ENCODE data around the gene SEMA5B.

The SEMA5B gene

DNA sequence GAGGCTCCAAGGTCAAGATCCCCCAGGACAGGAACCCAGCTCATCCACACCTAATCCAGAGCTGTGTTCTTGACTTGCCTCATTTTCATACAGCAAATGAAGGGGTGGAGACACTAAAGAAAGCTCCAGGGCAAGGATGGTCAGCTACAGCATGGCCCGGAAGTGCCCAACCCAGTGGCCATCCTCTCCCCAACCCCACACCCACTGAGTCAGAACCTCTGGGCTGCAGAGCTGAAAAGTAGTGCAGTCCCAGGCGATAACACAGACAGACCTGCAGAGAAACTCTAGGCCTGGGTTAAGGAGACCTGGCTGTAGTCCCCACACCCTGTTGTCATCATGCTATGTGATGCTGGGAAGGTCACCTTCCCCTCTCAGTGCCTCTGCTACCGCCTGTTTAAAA lies 85.3 kb downstream of the SEMA5B start:
- Histone ChIP-seq H3K4me3 (ENCODE audit: low read depth in 1 of 2, low read length in 2 of 2) (no peak overlapping the region), H3K9me3 (ENCODE audit: control insufficient read depth in 1 of 2, low read length in 2 of 2) (no peaks in the 10 kb centered on the region), H3K9ac (ENCODE audit: low read depth in 1 of 2, low read length in 2 of 2) (no peak overlapping the region), H3K4me1 (ENCODE audit: control insufficient read depth in 1 of 2, insufficient read depth in 2 of 2, low read length in 2 of 2) (no peaks in the 10 kb centered on the region), H3K36me3 (ENCODE audit: control insufficient read depth in 1 of 2, insufficient read depth in 2 of 2, low read length in 2 of 2) (no peaks in the 10 kb centered on the region), H3K27ac (ENCODE audit: low read depth, low read length) (no peak overlapping the region), H3K27me3 (ENCODE audit: control insufficient read depth in 1 of 2, insufficient read depth in 2 of 2, low read length in 2 of 2) (no peaks in the 10 kb centered on the region)

DNA sequence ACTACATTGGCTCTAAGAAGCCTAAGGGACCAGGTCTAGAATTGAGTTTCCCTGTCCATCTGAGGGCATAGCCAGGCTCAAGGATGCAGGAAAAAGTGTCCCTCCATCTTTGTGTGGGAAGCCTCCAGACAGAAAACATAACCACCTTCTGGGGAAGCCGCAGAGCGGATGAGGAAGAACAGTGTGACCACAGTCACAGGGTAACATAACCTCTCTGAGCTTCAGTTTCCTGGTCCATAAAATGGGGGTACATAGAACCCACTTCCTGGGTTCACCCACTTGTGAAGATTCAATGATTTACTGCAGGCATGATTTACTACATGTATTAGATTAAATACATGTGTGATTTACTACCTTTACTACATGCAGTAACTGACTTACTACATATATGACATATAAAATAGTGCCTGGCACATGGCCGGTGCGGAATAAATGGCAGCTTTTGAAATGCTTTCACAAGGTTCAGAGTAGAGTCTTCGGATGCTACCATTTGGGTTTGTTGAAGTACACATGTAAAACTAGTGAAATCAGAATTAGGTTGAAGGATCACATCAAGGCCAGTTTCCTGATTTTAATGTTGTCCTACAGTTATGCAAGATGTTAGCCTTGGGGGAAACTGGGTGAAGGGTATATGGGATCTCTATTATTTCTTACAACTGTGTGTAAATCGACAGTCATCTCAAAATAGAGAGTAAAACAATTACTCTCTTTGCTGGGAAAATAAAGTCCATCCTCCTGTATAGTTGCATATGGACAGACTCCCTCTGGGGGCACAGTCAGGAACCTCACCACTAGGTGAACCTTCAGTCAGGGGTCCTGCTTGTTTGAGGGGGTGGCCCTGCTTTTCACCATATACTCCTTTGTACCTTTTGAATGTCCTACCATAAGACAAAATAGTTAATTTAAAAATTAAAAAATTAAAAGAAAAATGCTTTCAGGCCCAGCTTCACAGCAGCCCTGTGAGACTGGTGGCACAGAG lies 86.0 kb downstream of the SEMA5B start:
- no peak overlapping the region for H3K27ac ChIP-seq (ENCODE audit: low read depth, low read length)
- no peaks in the 10 kb centered on the region for H3K9me3 ChIP-seq (ENCODE audit: control insufficient read depth in 1 of 2, low read length in 2 of 2)
- no peak overlapping the region for H3K9ac ChIP-seq (ENCODE audit: low read depth in 1 of 2, low read length in 2 of 2)
- no peaks in the 10 kb centered on the region for H3K36me3 ChIP-seq (ENCODE audit: control insufficient read depth in 1 of 2, insufficient read depth in 2 of 2, low read length in 2 of 2)
- H3K4me1 ChIP-seq (ENCODE audit: control insufficient read depth in 1 of 2, insufficient read depth in 2 of 2, low read length in 2 of 2): no peaks in the 10 kb centered on the region
- no peaks in the 10 kb centered on the region for H3K27me3 ChIP-seq (ENCODE audit: control insufficient read depth in 1 of 2, insufficient read depth in 2 of 2, low read length in 2 of 2)
- no peak overlapping the region for H3K4me3 ChIP-seq (ENCODE audit: low read depth in 1 of 2, low read length in 2 of 2)

DNA sequence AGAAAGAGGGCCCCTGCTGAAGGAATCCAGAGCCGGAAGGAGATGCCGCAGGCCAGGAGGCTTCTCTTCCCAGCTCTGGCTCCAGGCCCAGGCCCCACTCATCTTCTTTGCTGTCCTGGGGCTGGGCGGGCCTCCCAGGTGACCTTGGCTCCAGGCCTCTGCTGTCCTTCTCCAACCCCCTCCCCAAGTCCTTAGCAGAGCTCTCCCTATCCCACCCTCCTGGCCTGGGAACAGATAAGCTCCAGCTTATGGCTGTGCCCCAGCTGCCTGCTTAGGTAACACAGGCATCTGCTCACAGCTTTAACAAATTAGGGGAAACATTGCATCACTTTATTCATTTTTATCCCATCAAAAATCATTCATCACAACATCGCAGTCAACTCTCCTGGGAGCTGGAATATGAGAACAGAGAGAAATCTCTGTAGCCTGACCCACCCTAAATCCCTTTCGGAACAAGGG lies 86.9 kb downstream of the SEMA5B start:
- H3K9ac ChIP-seq (ENCODE audit: low read depth in 1 of 2, low read length in 2 of 2): no peak overlapping the region
- H3K9me3 ChIP-seq (ENCODE audit: control insufficient read depth in 1 of 2, low read length in 2 of 2): no peaks in the 10 kb centered on the region
- H3K27ac ChIP-seq (ENCODE audit: low read depth, low read length): no peak overlapping the region
- no peaks in the 10 kb centered on the region for H3K36me3 ChIP-seq (ENCODE audit: control insufficient read depth in 1 of 2, insufficient read depth in 2 of 2, low read length in 2 of 2)
- no peaks in the 10 kb centered on the region for H3K27me3 ChIP-seq (ENCODE audit: control insufficient read depth in 1 of 2, insufficient read depth in 2 of 2, low read length in 2 of 2)
- no peak overlapping the region for H3K4me3 ChIP-seq (ENCODE audit: low read depth in 1 of 2, low read length in 2 of 2)
- no peaks in the 10 kb centered on the region for H3K4me1 ChIP-seq (ENCODE audit: control insufficient read depth in 1 of 2, insufficient read depth in 2 of 2, low read length in 2 of 2)

DNA sequence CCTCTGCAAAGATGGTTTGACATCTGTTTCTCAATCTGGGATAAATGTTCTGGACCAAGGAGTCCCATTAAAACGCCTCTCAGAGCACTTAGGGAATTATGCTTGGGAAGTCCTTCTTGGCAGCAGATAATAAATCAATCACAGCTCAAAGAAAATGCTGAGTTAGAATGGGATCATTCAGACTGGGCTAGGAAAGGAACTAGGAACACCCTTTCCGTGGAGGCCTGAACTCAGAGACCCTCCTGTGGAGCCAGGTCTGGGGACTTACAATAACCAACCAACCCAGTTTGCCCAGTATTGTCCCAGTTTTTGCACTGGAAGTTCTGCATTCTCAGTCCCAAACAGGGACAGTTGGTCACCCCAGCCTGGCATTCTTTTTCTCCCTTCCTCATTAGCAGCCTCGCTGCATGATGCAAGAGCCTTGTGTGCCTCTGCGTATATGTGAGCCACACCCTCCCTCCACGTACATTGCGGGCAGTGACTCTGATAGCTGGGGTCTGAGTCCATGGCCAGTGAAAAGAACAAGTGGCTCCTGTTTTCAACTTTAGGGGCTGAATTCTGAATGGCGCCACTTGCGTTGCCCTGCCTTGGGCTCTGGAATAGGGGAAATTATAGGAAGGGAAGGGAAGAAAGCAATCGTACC lies 88.7 kb downstream of the SEMA5B start:
- no peak overlapping the region for H3K9ac ChIP-seq (ENCODE audit: low read depth in 1 of 2, low read length in 2 of 2)
- H3K27ac ChIP-seq (ENCODE audit: low read depth, low read length): no peak overlapping the region
- no peaks in the 10 kb centered on the region for H3K9me3 ChIP-seq (ENCODE audit: control insufficient read depth in 1 of 2, low read length in 2 of 2)
- no peaks in the 10 kb centered on the region for H3K27me3 ChIP-seq (ENCODE audit: control insufficient read depth in 1 of 2, insufficient read depth in 2 of 2, low read length in 2 of 2)
- H3K4me1 ChIP-seq (ENCODE audit: control insufficient read depth in 1 of 2, insufficient read depth in 2 of 2, low read length in 2 of 2): no peaks in the 10 kb centered on the region
- H3K36me3 ChIP-seq (ENCODE audit: control insufficient read depth in 1 of 2, insufficient read depth in 2 of 2, low read length in 2 of 2): no peaks in the 10 kb centered on the region
- H3K4me3 ChIP-seq (ENCODE audit: low read depth in 1 of 2, low read length in 2 of 2): no peak overlapping the region

DNA sequence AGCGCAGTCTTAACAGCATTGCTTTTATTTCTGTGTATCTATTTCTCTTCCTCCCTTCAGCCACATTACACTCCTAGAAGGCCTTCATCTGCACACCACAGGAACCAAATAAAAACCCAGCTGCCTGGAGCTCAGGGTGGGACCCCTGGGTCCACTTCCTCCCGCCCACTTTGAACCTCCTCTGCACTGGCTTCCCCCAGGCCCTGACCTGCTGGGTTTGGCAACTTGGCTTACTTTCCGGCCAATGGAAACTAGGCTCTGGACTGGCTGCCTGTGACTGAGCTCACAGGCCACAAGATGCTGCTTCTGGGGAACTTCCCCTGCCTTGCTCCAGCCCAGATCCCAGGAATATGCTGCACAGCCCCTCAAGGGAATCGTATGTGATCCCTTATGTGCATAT lies 89.8 kb downstream of the SEMA5B start:
- Histone ChIP-seq H3K4me3 (ENCODE audit: low read depth in 1 of 2, low read length in 2 of 2) (no peak overlapping the region), H3K9me3 (ENCODE audit: control insufficient read depth in 1 of 2, low read length in 2 of 2) (no peaks in the 10 kb centered on the region), H3K27me3 (ENCODE audit: control insufficient read depth in 1 of 2, insufficient read depth in 2 of 2, low read length in 2 of 2) (no peaks in the 10 kb centered on the region), H3K9ac (ENCODE audit: low read depth in 1 of 2, low read length in 2 of 2) (no peak overlapping the region), H3K4me1 (ENCODE audit: control insufficient read depth in 1 of 2, insufficient read depth in 2 of 2, low read length in 2 of 2) (no peaks in the 10 kb centered on the region), H3K27ac (ENCODE audit: low read depth, low read length) (no peak overlapping the region), H3K36me3 (ENCODE audit: control insufficient read depth in 1 of 2, insufficient read depth in 2 of 2, low read length in 2 of 2) (no peaks in the 10 kb centered on the region)

DNA sequence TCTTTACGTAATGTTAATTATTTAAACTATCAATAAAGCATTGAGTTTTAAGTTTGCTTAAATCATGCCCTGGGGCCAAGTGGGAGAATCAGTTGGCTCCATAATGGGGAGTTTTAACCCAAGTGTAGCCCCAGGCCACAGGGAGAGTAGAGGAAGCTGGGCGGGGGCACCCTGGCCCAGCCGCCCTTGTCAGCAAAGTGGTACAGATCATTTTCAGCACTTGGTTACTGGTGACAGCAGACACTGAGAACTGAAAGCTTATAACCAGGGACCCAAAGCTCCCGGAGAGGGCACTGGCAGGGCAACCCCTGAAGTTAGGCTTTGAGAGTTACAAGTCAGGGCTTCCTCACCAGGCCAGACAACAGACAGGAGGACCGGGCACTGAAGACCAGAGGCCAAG lies 90.6 kb downstream of the SEMA5B start:
- Histone ChIP-seq H3K36me3 (ENCODE audit: control insufficient read depth in 1 of 2, insufficient read depth in 2 of 2, low read length in 2 of 2) (no peaks in the 10 kb centered on the region), H3K9ac (ENCODE audit: low read depth in 1 of 2, low read length in 2 of 2) (no peak overlapping the region), H3K9me3 (ENCODE audit: control insufficient read depth in 1 of 2, low read length in 2 of 2) (no peaks in the 10 kb centered on the region), H3K4me1 (ENCODE audit: control insufficient read depth in 1 of 2, insufficient read depth in 2 of 2, low read length in 2 of 2) (no peaks in the 10 kb centered on the region), H3K4me3 (ENCODE audit: low read depth in 1 of 2, low read length in 2 of 2) (no peak overlapping the region), H3K27me3 (ENCODE audit: control insufficient read depth in 1 of 2, insufficient read depth in 2 of 2, low read length in 2 of 2) (no peaks in the 10 kb centered on the region), H3K27ac (ENCODE audit: low read depth, low read length) (no peak overlapping the region)

DNA sequence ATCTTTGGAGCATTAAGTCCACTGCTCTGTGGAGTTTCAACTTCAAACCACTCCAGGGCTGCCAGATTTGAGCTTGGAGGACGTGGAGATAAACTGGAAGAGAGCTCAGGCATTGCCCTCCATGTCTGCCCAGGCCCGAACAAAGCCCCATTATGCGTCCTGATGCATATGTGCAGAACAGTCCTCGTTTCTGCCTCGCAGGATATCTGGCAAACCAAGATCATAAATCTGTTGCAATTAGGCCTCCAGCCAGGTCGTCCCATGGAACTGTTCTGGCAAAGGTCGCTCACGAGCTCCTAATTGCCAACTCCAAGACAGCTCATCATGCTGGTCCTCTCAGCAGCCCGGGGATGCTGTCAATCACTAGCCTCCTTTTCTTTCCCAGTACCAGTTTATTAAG lies 91.2 kb downstream of the SEMA5B start:
- H3K27ac ChIP-seq (ENCODE audit: low read depth, low read length): no peak overlapping the region
- H3K27me3 ChIP-seq (ENCODE audit: control insufficient read depth in 1 of 2, insufficient read depth in 2 of 2, low read length in 2 of 2): no peaks in the 10 kb centered on the region
- H3K4me1 ChIP-seq (ENCODE audit: control insufficient read depth in 1 of 2, insufficient read depth in 2 of 2, low read length in 2 of 2): no peaks in the 10 kb centered on the region
- H3K4me3 ChIP-seq (ENCODE audit: low read depth in 1 of 2, low read length in 2 of 2): no peak overlapping the region
- H3K9ac ChIP-seq (ENCODE audit: low read depth in 1 of 2, low read length in 2 of 2): no peak overlapping the region
- no peaks in the 10 kb centered on the region for H3K36me3 ChIP-seq (ENCODE audit: control insufficient read depth in 1 of 2, insufficient read depth in 2 of 2, low read length in 2 of 2)
- no peaks in the 10 kb centered on the region for H3K9me3 ChIP-seq (ENCODE audit: control insufficient read depth in 1 of 2, low read length in 2 of 2)

DNA sequence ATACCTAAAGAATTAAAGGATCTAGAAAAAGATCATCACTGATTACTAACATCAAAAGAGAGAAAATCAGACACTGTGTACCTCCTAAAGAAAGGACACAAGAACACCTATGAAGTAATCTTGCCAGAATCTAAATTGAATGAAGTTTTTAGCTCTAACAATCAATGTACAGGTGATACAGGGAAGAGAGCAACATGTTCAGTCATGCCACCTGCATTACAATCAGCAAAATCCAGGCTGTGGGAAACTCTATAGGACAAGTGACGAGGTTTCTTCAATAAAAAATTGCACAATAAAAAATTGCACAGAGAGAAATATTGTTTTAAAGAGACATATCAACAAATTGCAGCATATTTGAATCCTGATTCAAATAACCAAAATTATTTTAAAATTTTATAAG lies 93.3 kb downstream of the SEMA5B start:
- no peaks in the 10 kb centered on the region for H3K4me1 ChIP-seq (ENCODE audit: control insufficient read depth in 1 of 2, insufficient read depth in 2 of 2, low read length in 2 of 2)
- no peaks in the 10 kb centered on the region for H3K9me3 ChIP-seq (ENCODE audit: control insufficient read depth in 1 of 2, low read length in 2 of 2)
- H3K9ac ChIP-seq (ENCODE audit: low read depth in 1 of 2, low read length in 2 of 2): no peak overlapping the region
- H3K36me3 ChIP-seq (ENCODE audit: control insufficient read depth in 1 of 2, insufficient read depth in 2 of 2, low read length in 2 of 2): no peaks in the 10 kb centered on the region
- no peaks in the 10 kb centered on the region for H3K27me3 ChIP-seq (ENCODE audit: control insufficient read depth in 1 of 2, insufficient read depth in 2 of 2, low read length in 2 of 2)
- no peak overlapping the region for H3K27ac ChIP-seq (ENCODE audit: low read depth, low read length)
- no peak overlapping the region for H3K4me3 ChIP-seq (ENCODE audit: low read depth in 1 of 2, low read length in 2 of 2)

DNA sequence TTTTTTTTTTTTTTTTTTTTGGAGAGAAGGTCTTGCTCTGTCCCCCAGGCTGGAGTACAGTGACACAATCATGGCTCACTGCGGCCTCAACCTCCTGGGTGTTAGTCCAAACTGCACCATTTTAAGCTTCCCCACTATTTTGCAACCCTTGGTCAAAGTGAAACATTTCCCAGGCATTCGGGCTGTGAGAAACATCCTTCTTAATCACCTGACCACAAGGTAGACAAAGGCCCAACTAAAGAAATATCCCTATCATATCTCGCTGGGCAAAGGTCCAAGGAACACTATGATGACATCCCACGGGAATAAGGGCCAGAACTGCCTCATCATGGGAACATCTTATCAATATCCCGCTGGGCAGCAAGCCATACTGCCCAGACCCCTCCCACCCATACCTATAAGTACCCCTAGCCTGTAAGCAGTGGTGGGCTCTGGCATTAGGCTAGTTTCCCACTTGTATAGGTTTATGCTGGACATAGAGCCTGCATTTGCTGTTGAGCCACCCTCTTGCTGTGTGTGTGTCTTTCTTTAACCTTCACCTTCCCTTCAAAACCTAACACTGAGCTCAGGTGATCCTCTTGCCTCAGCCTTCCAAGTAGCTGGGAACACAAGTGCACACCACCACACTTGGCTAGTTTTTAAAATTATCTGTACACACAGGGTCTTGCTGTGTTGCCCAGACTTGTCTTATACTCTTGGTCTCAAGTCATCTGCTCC lies 95.2 kb downstream of the SEMA5B start:
- Histone ChIP-seq H3K4me3 (ENCODE audit: low read depth in 1 of 2, low read length in 2 of 2) (no peak overlapping the region), H3K9me3 (ENCODE audit: control insufficient read depth in 1 of 2, low read length in 2 of 2) (no peaks in the 10 kb centered on the region), H3K27ac (ENCODE audit: low read depth, low read length) (no peak overlapping the region), H3K27me3 (ENCODE audit: control insufficient read depth in 1 of 2, insufficient read depth in 2 of 2, low read length in 2 of 2) (no peaks in the 10 kb centered on the region), H3K4me1 (ENCODE audit: control insufficient read depth in 1 of 2, insufficient read depth in 2 of 2, low read length in 2 of 2) (no peaks in the 10 kb centered on the region), H3K9ac (ENCODE audit: low read depth in 1 of 2, low read length in 2 of 2) (no peak overlapping the region), H3K36me3 (ENCODE audit: control insufficient read depth in 1 of 2, insufficient read depth in 2 of 2, low read length in 2 of 2) (no peaks in the 10 kb centered on the region)

DNA sequence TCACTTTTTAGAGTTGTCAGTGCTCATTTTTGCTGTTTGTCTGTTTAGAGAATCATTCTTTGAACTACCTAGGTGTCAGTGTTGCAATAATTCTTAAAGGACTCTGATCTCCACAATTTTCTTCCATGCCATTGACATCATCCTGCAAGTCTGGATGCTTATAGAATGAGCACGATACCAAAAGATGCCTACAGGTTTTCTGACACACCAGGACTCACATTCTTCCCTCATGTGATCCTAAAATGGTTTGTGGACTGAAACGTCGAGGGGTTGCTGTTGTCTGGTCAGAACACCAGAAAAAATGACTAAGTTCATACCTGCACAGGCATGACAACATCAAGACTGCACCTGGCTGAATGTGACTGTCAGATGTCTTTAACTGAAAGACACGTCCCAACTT lies 95.9 kb downstream of the SEMA5B start:
- Histone ChIP-seq H3K27ac (ENCODE audit: low read depth, low read length) (no peak overlapping the region), H3K27me3 (ENCODE audit: control insufficient read depth in 1 of 2, insufficient read depth in 2 of 2, low read length in 2 of 2) (no peaks in the 10 kb centered on the region), H3K4me3 (ENCODE audit: low read depth in 1 of 2, low read length in 2 of 2) (no peak overlapping the region), H3K4me1 (ENCODE audit: control insufficient read depth in 1 of 2, insufficient read depth in 2 of 2, low read length in 2 of 2) (no peaks in the 10 kb centered on the region), H3K9ac (ENCODE audit: low read depth in 1 of 2, low read length in 2 of 2) (no peak overlapping the region), H3K36me3 (ENCODE audit: control insufficient read depth in 1 of 2, insufficient read depth in 2 of 2, low read length in 2 of 2) (no peaks in the 10 kb centered on the region), H3K9me3 (ENCODE audit: control insufficient read depth in 1 of 2, low read length in 2 of 2) (no peaks in the 10 kb centered on the region)

Measured in duodenal mucosa (tissue), 2 donors.